Measurements from ENCODE around the gene AAMP.
A peak's percentile ranks its signal among the peaks of the same experiment; 100 is the strongest.
"Not testable (repeated sequence)": the region's sequence is repeated elsewhere in the genome, so short reads cannot be mapped to it uniquely, and the experiment has no call there.

The AAMP gene, protein sequence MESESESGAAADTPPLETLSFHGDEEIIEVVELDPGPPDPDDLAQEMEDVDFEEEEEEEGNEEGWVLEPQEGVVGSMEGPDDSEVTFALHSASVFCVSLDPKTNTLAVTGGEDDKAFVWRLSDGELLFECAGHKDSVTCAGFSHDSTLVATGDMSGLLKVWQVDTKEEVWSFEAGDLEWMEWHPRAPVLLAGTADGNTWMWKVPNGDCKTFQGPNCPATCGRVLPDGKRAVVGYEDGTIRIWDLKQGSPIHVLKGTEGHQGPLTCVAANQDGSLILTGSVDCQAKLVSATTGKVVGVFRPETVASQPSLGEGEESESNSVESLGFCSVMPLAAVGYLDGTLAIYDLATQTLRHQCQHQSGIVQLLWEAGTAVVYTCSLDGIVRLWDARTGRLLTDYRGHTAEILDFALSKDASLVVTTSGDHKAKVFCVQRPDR

DNA sequence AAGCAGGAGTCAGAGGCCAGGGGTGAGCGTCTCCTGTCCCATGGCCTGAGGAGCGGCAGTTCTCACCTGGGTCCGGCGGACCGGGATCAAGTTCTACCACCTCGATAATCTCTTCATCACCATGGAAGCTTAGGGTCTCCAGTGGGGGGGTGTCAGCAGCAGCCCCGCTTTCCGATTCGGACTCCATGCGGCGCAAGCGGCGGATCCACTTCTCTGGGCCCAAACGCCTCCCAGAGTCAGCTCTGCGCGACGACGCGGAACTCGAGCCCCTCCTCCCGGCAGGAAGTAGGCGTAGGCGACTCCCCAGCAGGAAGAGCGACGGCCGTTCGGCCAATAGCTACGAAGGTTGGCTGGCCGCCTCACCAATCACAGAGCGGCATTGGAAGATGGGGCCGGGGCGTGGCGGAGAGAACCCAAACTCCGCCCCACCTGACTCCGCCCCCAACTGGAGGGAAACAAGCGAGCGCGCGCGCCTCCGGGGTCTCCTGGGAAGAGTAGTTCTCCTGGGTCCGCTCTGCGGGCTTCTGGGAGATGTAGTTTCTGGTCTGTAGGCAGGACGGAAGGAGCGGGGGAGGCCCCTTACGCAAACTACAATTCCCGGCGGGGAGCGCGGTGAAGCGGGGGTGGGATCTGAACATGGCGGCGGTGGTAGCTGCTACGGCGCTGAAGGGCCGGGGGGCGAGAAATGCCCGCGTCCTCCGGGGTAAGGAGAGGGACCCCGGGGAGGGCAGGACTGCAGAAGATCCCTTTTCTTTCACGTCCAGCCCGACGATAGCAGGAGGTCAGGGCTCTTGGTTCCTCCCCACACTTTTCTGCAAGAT lies at the start of gene AAMP, which contains the start of gene PNKD:
TSS of gene AAMP (minus strand) at position 238 of the 821 bp plus-strand sequence. CDS start at position 187, 51 bp downstream.
TSS of gene PNKD (plus strand) at position 620 of the 821 bp plus-strand sequence. CDS start at position 637, 17 bp downstream.
- peak; percentile 100 for DNase-seq (ENCODE audit: low read depth in 2 of 2)

DNA sequence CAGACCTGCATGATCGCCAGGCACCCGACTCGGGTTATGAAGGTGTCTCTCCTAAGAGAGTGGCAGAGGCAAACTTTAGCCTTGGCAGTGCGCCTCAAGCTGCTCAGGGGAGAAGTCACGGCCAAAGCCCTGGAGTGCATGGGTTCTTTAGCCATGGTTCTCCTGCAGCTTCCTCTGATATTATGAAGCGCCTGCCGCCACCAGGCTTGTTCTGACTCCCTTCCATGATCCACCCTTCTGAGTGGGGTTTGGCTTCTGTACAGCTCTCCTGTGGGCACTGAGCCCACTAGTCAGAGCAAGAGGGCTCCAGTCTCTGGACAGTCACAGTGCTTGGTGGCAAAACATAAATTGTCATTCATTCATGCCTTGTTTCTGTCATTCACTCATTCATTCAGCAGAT lies 48.3 kb upstream of the AAMP start:
- DNase-seq (ENCODE audit: low read depth in 2 of 2): no peak

DNA sequence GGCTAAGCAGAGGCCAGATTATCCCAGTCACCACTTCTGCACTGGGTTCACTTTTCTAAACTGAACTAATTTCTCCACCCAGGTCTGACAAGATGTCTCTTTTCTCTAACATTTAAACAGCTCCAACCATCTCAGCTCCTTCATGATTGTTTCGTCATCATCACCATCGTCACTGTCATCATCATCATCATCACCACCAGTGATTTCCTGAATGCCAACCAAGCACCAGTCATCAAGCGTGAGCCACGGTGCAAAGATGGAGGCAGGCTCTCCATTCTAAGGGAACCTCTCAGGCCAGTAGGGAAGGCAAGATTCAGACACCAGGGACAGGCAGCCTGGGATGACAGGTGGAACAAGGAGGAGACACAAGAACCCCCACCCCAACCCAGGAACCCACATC lies 47.9 kb upstream of the AAMP start:
- no peak for DNase-seq (ENCODE audit: low read depth in 2 of 2)

DNA sequence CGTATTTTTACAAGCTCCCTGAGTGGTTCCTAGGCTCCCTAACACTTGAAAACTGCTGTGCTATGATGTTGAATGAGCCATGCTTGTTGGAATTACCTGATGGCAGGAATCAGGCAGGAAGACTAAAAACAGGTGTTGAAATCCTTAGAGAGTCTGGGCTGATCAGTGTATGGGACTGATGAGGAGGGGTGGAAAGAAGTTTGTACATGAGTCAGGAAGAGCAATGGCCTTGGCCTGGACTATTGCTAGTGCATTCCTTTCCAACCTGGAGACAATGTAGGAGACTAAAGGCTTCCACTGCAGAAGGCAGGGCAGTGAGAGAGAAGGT lies 47.3 kb upstream of the AAMP start:
- DNase-seq (ENCODE audit: low read depth in 2 of 2): no peak

DNA sequence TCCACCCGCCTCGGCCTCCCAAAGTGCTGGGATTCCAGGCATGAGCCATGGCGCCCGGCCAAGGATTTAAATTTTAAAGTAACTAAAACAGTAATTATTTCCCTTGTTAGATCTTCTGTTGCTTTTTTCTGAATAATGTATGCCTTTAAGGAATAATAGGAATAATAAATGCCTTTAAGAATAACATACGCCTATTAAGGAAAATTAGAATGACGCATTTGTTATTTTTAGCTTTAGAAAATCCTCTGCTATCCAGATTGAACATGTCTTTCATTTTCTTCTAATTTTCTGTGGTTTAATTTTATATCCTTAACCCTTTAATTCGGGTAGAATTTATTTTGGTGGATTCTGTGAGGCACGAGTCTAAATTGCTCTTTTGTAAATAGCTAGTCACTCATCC lies 45.5 kb upstream of the AAMP start:
- DNase-seq (ENCODE audit: low read depth in 2 of 2): no peak

DNA sequence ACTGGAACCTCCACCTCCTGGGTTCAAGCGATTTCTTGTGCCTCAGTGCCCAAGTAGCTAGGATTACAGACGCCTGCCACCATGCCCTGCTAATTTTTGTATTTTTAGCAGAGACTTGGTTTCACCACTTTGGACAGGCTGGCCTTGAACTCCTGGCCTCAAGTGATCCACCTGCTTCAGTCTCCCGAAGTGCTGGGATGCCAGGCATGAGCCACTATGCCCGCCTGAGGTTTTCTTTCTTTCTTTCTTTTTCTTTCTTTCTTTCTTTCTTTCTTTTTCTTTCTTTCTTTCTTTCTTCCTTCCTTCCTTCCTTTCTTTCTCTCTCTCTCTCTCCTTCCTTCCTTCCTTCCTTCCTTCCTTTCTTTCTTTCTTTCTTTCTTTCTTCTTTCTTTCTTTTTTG lies 44.8 kb upstream of the AAMP start:
- not testable (repeated sequence) for DNase-seq (ENCODE audit: low read depth in 2 of 2)

DNA sequence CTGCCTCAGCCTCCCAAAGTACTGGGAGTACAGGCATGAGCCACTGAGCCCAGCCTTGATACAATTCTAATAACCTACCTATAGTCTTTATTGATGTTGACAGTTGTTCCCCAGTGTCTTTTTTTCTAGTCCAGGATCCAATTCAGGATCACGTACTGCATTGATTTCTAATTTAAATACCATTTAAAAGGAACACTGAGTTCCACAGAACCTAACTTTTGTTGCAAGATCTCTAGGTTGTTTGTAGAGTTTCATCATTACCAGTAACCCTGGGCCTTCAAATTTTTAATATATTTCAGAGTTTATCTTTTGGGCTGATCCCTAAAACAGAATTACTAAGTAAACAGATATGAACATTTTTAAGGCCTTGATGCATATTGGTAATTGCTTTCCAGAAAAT lies 43.4 kb upstream of the AAMP start:
- no peak for DNase-seq (ENCODE audit: low read depth in 2 of 2)

DNA sequence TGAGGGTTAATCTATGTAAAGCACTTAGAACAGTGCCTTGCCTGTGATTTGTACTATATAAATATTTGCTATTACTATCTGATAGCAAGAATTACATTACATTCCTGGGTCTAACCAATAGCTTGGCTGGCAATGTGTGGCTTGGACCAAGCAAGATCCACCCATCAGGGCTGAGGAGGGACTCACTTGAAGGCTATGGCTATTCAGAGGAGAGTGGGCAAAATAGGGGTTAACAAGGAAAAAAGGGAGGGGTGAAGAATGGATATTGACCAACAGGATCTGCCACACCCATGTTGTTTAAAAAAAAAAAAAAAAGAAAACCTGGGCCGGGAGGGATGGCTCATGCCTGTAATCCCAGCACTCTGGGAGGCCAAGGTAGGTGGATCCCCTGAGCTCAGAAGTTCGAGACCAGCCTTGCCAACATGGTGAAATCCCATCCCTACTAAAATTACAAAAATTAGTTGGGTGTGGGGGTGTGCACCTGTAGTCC lies 42.4 kb upstream of the AAMP start:
- no peak for DNase-seq (ENCODE audit: low read depth in 2 of 2)

DNA sequence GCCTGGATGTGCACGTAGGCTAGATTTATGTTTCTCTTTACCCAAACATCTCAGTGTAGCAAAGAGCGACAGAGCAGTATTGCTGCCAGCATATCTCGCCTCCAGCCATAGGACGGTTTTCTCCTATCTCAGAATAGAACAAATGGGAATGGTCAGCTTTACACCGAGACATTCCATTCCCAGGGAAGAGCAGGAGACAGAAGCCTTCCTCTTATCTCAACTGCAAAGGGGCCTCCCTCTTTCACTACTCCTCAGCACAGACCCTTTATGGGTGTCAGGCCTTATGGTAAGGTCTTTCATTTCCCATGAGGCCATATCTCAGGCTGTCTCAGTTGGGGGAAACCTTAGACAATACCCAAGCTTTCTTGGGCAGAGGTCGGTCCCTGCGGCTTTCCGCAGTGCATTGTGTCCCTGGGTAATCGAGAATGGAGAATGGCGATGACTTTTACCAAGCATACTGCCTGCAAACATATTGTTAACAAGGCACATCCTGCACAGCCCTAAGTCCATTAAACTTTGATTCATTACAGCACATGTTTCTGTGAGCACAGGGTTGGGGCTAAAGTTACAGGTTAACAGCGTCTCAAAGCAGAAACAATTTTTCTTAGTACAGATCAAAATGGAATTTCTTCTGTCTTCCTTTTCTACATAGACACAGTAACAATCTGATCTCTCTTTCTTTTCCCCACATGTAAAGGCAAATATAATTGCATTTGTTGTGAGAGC lies 41.8 kb upstream of the AAMP start:
- DNase-seq (ENCODE audit: low read depth in 2 of 2): not testable (repeated sequence)

DNA sequence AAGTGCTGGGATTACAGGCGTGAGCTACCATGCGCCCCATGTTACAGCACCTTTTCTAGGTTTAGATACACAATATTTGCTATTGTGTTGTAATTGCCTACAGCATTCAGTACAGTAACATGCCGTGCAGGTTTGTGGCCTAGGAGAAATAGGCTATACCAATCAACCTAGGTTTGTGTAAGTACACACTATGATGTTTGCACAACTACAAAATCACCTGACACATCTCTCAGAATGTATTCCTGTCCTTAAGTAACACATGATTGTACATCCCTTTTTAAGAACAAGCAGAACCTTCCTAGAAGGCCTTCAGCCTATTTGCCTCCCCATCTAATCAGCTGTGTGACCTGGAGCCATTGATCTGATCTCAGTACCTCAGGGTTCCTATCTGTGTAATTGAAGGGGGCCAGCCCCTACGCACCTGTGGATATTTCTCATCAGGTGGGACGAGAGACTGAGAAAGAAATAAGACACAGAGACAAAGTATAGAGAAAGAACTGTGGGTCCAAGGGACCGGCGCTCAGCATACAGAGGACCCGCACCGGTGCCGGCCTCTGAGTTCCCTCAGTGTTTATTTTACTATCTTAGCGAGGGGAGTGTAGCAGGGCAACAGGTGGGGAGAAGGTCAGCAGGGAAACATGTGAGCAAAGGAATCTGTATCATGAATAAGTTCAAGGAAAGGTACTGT lies 41.1 kb upstream of the AAMP start:
- no peak for DNase-seq (ENCODE audit: low read depth in 2 of 2)

DNA sequence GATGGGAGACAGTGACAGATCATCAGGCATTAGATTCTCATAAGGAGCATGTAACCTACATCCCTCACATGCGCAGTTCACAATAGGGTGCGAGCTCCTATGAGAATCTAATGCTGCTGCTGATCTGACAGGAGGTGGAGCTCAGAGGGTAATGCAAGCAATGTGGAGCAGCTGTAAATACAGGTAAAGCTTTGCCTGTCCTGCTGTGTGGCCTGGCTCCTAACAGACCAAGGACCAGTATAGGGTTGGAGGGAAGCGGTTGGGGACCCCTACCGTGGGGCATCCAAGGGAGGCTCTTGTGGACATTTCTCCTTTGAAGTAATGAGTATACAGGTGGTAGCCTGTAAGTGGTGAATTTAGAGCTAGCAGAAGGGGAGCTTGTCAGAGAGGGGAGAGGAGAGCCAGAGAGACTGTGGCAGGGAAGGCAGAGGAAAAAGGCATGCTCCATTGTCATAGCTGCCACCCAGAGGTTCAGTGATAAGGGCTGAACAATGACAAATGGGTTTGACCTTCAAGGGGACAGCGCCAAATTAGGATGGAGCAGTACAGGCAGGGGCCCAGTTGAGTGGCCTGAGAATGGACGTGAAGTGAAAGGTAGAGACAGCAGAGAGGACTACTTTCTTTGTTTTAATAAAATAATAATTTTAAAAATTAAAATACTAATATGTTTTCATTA lies 37.6 kb upstream of the AAMP start:
- no peak for DNase-seq (ENCODE audit: low read depth in 2 of 2)

DNA sequence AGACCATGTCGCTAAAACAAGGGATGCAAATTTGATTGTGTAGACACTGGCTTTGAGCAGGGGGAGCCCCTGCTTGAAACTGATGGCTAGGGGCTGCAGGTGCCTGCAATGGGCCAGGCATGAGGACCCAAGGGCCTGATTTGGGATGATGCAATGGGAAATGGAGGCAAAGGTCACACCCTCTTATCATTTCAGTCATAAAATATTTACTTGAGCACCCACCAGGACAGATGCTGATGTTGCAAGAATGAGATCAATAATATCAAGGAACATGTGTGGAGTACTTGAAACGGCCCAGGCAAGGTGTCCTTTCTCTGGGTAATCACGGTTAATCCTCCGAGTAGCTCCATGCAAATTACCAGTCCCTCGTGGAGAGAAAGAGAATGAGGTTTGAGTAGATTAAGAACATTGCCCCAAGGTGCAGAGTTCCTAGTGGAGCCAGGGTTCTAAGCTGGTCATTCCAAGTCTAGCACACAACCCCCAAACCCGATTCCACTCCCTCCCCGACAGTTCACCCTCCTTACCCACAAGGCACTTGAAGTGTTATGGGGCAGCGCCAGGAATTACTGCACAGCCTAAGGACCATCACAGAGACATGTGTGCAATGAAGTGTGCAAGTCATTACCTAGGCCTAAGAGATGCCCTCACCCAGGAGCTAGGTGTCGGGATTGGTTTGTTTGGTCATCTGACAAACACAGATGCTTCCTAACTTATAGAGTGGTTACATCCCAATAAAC lies 36.4 kb upstream of the AAMP start:
- DNase-seq (ENCODE audit: low read depth in 2 of 2): no peak

DNA sequence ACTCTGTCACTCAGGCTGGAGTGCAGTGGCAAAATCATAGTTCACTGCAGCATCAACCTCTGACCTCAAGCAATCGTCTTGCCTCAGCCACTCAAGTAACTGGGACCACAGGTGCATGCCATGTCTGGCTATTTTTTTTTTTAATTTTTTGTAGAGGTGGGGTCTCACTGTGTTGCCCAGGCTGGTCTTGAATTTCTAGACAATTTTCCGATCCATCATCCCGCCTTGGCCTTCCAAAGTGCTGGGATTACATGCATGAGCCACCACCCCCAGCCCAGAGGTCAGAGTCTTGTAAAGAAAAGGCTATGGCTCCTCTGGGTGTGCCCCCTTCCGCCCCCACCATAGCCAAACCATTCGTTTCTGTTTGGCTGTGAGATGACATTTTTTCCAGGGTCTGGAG lies 35.4 kb upstream of the AAMP start:
- no peak for DNase-seq (ENCODE audit: low read depth in 2 of 2)

DNA sequence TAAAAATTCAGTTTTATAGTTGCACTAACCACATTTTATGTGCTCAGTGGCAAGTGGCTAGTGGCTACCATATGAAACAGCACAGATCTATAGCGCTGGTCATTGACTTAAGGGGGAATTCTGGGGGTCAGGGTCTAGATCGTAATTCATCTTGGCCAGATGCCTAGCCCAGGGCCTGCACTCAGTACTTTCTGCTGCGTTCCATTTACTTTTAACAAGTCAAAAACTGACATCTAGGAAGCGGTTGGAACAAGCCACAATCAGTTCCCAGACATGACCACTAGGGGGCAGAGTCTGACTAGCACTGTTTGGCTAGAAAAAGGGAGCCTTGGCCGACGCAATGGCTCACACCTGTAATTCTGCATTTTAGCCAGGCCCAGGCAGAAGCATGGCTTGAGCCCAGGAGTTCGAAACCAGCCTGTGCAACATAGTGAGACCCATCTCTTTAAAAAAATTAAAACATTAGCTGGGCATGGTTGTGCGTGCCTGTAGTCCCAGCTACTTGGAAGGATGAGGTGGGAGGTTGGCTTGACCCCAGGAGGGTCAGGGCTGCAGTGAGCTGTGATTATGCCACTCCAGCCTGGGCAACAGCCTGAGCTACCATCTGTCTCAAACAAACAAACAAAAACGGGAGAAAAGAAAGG lies 31.4 kb upstream of the AAMP start:
- peak; percentile 79 to 80 for DNase-seq (ENCODE audit: low read depth in 2 of 2)

DNA sequence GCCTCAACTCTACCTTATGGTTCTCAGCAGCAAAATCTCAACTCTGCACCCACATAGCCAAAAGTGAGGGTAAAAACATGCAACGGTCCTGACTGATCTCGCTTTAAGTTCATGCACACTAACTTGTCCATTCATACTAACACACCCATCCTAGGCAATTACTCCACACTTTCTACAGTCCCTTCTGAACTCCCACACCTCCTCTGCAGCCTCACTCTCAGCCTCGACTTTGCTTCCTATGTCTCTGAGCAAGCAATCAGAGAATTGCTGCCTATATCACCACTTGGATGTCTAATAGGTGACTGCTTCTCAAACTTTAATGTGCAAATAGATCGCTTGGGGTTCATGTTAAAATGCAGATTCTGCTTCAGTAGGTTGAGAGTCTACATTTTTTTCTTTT lies 30.2 kb upstream of the AAMP start:
- DNase-seq (ENCODE audit: low read depth in 2 of 2): no peak

DNA sequence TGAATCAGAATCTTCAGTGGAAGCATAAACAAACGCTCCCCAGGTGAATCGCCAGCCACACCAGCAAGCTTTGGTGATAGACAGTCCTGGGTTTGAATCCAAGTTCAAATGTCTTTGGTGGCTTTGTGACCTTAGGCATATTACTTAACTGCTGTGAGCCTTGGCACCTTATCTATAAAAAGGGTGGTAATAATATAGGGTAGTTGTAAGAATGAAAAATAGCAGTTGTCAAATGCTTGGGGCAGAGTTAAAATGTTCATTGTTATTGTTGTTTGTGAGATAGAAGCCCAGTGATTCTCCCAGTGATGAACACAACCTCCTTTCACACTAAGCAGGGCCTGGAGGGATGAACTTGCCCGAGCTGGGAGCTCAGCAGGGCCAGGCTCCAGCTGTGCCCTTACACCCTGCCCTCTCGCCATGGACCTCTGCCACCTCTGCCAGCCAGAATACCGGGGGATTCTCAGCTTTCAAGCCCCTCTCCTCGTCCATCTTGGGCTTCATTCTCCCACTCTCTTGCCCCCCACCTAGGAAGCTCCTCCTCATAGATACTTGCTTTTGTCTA lies 28.5 kb upstream of the AAMP start:
- DNase-seq (ENCODE audit: low read depth in 2 of 2): no peak

DNA sequence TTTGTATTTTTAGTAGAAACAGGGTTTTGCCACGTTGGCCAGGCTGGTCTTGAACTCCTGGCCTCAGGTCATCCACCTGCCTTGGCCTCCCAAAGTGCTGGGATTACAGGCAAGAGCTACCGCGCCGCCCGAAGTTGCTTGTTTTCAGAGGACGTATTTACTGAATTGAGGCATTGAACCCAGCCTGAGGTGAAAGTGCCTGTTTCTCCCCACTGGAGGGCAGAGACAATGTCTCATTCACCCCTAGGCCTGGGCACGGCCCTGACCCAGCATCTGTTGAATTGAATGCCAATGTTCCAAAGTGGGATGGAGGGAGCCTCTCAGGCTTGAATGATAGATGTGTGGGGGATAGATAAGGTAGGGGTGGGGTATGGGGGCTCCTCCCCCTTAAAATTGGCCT lies 26.9 kb upstream of the AAMP start:
- DNase-seq (ENCODE audit: low read depth in 2 of 2): no peak

DNA sequence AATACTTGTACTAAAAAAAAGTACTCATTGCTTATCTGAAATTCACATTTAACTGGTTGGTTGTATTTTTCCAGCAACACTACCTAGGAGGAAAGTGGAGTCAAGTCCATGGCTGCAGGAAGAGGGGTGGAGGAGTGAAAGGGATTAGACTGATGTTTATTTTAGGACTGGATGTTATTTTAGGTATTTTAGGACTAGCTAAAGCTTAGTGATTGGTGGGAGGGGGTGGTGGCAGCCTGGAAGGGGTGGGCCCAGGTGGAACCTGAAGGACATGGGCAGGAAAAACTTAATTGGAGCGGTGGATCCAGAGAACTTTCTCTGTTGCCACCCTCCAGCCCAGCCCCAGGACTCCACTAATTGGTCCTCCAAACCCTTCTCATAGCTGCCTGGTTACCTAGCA lies 26.3 kb upstream of the AAMP start:
- DNase-seq (ENCODE audit: low read depth in 2 of 2): no peak

DNA sequence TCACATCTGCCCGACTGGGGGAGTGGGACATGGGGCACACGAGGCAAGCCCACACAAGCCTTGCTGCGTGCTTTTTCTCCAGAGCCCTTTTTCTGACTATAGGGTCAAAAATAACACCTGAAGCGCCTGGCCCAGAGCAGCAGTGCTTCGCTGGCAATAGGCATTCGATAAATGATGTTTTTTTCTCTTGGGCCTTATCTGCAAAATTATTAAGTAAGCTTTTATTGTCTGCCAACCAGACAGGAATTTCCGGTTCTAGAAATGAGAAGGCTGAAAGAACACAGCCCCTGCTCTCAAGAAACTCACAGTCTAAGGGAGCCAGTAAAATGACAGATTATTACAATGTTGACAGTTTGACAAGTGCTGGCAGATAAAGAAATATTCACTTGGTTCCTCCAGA lies 25.1 kb upstream of the AAMP start:
- no peak for DNase-seq (ENCODE audit: low read depth in 2 of 2)

Data from activated CD8-positive, alpha-beta memory T cell treated with anti-CD3 and anti-CD28 coated beads for 4 hours (primary cell).